BJ (cell line): ENCODE results near the gene TESK2. TPM values are rescaled to one million over a fixed set of nuclear protein-coding genes. Genes with fewer than 3 reads are reported as not detected.

ENCODE experiments used
- CTCF ChIA-PET: fragments of 350-600 bp; formaldehyde crosslinking; extraction: SDS; loops from one replicate; lab custom pipeline; 2021; ENCODE audit warnings: antibody characterized with exemption, inconsistent platforms; lab: Yijun Ruan, JAX
- POLR2A ChIA-PET: fragments of 300-600 bp; sonication (Branson Sonifier 250); formaldehyde crosslinking; extraction: SDS; loops from one replicate; lab custom pipeline; 2021; ENCODE audit warnings: antibody characterized with exemption; lab: Charles Lee
- DNase-seq: peaks from one replicate; pipeline ENCODE4 v3.0.0-alpha.2; 2011; ENCODE audit warnings: low read depth
- H3K27me3 ChIP-seq: 2 replicates; pipeline ENCODE4 v1.6.0; 2011; ENCODE audit warnings: low read length; ENCODE audit not compliant: control insufficient read depth, insufficient read depth
- H3K36me3 ChIP-seq: 2 replicates; pipeline ENCODE4 v1.5.1; 2011; ENCODE audit warnings: low read length; ENCODE audit not compliant: control insufficient read depth, insufficient read depth
- H3K4me3 ChIP-seq: 2 replicates; pipeline ENCODE4 v1.5.1; 2011; ENCODE audit warnings: low read depth, mild to moderate bottlenecking, control low read depth, low read length
- polyA plus RNA-seq: library from polyadenylated mRNA; depleted of rRNA; stranded (reverse); fragments of >200 nt; gene quantifications from 2 replicates; pipeline ENCODE4 v1.2.3, GENCODE V29; 2011
- TF ChIP-seq, protein P1 (sequence below): IDR thresholded peaks from 2 replicates; pipeline ENCODE4 v1.5.1; 2011; ENCODE audit warnings: low read depth, mild to moderate bottlenecking, control low read depth, inconsistent platforms, low read length, moderate library complexity; ENCODE audit not compliant: insufficient read depth

TESK2 gene
- polyA plus RNA-seq, 1 experiment = 2.5 TPM

DNA sequence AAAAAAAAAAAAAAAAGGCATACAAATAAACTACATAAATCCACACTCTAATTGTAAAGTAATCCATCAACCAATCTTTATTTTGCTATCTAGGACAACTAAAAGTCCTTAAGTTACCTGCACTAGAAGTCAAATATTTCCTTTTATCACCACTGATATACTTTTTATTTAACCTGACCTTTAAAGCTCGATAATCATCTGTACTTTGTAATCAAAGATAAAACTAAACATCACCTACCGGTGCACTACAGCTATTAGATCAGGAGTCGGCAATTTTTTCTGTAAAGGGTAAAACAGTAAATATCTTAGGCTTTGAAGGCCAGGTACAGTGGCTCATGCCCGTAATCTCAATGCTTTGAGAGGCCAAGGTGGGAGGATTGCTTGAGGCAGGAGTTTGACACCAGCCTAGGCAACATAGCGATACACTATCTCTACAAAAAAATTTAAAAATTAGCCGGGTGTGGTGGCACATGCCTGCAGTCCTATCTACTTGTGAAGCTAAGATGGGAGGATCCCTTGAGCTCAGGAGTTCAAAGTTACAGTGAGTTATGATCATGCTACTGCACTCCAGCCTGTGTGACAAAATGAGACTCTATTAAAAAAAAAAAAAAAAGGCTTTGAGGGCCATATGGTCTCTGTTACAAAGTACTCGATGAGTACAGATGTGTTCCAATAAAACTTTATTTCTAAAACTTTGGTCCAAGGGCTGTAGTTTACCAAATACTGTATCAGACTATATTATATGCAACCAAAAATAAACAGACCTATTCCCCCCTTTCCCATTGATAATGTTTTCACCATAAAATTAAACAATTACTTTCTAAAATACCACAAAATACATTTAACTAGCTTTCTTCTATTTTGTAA is 47.1 kb downstream of the TESK2 start:
- no peaks in the 10 kb centered on the region for H3K36me3 ChIP-seq
- ChIA-PET POLR2A (no interaction called here), CTCF (interaction anchor here (0.8 to 1.6 kb wide), 2 partner anchors 26 to 82 kb away, joined by 3 to 5 read pairs; no protein-coding TSS in a partner anchor)
- no peak for DNase-seq
- TF ChIP-seq, protein P1, sequence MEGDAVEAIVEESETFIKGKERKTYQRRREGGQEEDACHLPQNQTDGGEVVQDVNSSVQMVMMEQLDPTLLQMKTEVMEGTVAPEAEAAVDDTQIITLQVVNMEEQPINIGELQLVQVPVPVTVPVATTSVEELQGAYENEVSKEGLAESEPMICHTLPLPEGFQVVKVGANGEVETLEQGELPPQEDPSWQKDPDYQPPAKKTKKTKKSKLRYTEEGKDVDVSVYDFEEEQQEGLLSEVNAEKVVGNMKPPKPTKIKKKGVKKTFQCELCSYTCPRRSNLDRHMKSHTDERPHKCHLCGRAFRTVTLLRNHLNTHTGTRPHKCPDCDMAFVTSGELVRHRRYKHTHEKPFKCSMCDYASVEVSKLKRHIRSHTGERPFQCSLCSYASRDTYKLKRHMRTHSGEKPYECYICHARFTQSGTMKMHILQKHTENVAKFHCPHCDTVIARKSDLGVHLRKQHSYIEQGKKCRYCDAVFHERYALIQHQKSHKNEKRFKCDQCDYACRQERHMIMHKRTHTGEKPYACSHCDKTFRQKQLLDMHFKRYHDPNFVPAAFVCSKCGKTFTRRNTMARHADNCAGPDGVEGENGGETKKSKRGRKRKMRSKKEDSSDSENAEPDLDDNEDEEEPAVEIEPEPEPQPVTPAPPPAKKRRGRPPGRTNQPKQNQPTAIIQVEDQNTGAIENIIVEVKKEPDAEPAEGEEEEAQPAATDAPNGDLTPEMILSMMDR = no peak
- H3K4me3 ChIP-seq = no peak overlapping the region
- H3K27me3 ChIP-seq = no peaks in the 10 kb centered on the region

DNA sequence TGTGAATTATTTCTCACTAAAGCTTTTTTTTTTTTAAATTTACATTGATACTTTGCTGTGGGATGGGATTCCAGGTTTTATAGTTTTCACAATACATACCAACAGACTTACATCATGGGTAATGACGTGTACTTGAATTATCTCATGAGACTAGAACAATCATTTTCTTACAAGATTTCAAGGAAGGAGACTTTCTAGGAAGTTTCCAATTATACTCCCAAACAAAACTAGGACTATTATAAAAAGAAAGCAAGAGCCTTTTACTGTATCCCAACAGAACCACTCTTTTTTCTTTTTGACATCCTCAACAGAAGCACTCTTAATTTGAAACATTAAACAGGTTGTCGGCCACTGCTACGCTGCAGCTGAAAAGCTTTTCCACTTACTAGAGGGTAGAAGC is 48.7 kb downstream of the TESK2 start:
- no peaks in the 10 kb centered on the region for H3K36me3 ChIP-seq
- POLR2A ChIA-PET = interaction anchor here (0.6 kb wide), 1 partner anchor 14 kb away, joined by 3 read pairs; no protein-coding TSS in a partner anchor
- H3K27me3 ChIP-seq = no peaks in the 10 kb centered on the region
- CTCF ChIA-PET = no interaction called here
- no peak overlapping the region for H3K4me3 ChIP-seq
- DNase-seq = peak; percentile 55
- TF ChIP-seq, protein P1 = no peak

DNA sequence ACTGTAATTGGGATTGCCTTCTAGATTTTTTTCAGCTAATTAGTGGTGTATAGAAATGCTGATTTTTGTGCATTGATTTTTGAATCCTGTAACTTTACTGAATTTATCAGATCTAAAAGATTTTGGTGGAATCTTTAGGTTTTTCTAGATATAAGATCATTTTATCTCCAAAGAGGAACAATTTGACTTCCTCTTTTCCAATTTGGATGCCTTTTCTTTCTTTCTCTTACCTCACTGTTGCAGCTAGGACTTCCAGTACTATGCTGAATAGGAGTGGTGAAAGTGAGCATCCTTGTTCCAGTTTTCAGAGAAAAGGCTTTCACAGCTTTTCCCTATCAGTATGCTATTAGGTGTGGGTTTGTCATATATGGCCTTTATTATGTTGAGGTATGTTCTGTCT is 53.6 kb downstream of the TESK2 start:
- DNase-seq = no peak
- ChIA-PET POLR2A (no interaction called here), CTCF (interaction anchor here (0.6 kb wide), 2 partner anchors 10 to 81 kb away, joined by 3 read pairs; no protein-coding TSS in a partner anchor)
- no peaks in the 10 kb centered on the region for H3K36me3 ChIP-seq
- TF ChIP-seq, protein P1 = no peak
- H3K4me3 ChIP-seq = no peak overlapping the region
- no peaks in the 10 kb centered on the region for H3K27me3 ChIP-seq

DNA sequence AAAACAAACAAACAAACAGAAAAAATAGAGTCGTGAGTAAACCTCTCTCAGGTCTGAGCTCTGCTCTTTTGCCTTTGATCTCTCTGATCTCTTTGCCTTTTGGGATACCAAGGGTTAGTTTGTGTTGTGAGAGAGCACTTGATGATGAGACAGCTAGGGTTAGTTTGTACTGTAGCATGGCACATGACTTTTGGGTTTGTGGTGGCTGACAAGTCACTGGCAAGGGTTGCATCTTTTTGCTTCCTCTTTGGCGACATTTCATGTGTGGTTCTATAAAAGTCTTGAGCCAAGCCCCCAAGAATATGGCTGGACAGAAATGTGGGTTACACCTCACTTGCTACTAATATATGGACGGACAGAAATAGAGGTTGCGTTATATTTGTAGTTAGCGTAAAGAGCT is 60.5 kb downstream of the TESK2 start:
- POLR2A ChIA-PET = interaction anchor here (0.6 kb wide), 1 partner anchor 28 kb away, joined by 21 read pairs; no protein-coding TSS in a partner anchor
- H3K27me3 ChIP-seq = no peaks in the 10 kb centered on the region
- DNase-seq = no peak
- TF ChIP-seq, protein P1 = no peak
- CTCF ChIA-PET = interaction anchor here (1.3 kb wide), 1 partner anchor 11 kb away, joined by 3 read pairs; no protein-coding TSS in a partner anchor
- H3K36me3 ChIP-seq = no peaks in the 10 kb centered on the region
- H3K4me3 ChIP-seq = no peak overlapping the region

DNA sequence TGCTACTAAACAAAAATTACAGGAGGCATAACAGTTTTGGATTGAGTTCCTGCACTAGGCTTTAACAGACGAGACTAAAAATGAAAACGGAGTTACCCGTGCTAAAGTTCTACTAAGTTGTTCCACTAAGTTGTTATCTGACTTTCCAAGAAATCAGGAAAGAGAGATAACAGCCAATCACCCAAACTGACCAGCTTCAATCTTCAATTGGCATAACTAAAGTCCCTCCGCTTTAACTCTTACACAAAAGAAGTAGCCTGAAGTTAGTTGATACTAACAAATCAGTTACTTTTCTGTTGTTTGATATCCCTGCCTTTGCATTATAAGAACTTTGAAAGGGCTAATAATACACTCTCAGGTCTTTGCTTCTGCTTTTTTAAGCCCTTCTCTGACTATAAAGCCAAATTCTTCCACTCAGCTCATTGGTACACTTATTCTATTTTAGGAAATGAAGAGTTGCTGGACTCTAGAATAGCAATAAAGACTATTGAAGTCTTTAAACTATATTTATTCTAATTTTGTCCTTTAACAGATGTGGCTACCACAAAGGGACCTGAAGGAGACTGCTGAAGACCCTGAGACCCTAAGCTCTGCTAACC is 61.3 kb downstream of the TESK2 start:
- TF ChIP-seq, protein P1 = no peak
- no peak overlapping the region for H3K4me3 ChIP-seq
- no peaks in the 10 kb centered on the region for H3K27me3 ChIP-seq
- ChIA-PET POLR2A (interaction anchor here (0.6 kb wide), 1 partner anchor 27 kb away, joined by 21 read pairs; no protein-coding TSS in a partner anchor), CTCF (interaction anchor here (0.8 to 1.3 kb wide), 2 partner anchors 11 to 22 kb away, joined by 3 read pairs; no protein-coding TSS in a partner anchor)
- DNase-seq = no peak
- H3K36me3 ChIP-seq = no peaks in the 10 kb centered on the region
